ENCODE data around the gene USP32.

The USP32 gene

DNA sequence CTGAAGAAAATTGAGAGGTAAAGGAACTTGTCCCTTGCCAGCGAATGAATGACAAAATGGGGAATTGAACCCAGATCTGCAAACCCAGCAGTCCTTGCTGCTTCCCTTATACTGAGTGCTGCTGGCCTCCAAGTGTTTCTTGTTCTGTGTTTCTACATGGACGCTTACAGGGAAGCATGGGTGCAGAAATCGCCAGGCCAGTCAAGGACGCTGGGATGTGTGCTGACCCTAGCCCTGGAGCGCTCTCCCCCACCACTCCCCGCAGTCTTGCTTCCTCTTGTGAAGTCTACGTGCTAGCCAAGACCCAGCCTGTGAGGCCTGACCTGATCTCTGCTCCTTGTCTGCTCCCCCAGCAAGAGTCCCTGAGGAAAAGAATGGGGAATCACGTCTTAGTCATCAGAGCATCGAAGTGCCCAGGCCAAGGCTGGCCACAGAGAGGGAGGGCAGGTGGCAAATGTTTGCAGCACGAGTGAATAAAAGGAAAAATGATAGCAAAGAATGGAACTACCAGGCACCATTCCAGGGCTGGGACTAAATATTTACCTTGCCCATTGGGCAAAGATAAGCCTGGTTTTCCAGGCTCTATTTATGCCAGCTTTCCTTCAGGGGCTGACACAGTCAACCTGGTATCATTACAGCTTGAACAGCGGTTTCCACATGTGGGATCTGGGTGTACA is 224.7 kb downstream of the USP32 start:
- no peak for TF ChIP-seq CTCF (IDR thresholded peaks at IDR 0.05; ENCODE audit: low read depth, low read length)
- no peak overlapping the region for H3K4me3 ChIP-seq (ENCODE audit: low read depth, low read length)
- DNase-seq (ENCODE audit: low read depth, low spot score), result no peak
- in situ Hi-C loops (cut with HindIII; ENCODE audit: low sequenced_read_pairs), result no loop called here

DNA sequence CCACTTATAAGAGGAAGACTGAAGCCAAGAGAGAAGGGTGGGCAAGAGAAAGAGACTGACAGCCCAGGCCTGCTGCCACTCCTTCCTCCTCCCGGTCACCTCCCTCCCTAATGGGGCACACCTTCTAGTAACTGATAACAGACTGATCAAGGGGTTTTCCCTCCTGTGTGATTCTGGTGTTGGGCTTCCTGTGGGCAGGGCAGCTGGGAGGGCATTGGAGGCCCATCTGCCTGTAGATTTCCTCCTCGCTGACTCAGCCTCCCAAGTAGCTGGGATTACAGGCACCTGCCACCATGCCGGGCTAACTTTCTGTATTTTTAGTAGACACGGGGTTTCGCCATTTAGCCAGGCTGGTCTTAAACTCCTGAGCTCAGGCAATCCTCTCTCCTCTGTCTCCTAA is 226.0 kb downstream of the USP32 start:
- DNase-seq (ENCODE audit: low read depth, low spot score), result no peak
- H3K4me3 ChIP-seq (ENCODE audit: low read depth, low read length), result no peak overlapping the region
- TF ChIP-seq CTCF (IDR thresholded peaks at IDR 0.05; ENCODE audit: low read depth, low read length), result no peak
- in situ Hi-C loops (cut with HindIII; ENCODE audit: low sequenced_read_pairs), result no loop called here

DNA sequence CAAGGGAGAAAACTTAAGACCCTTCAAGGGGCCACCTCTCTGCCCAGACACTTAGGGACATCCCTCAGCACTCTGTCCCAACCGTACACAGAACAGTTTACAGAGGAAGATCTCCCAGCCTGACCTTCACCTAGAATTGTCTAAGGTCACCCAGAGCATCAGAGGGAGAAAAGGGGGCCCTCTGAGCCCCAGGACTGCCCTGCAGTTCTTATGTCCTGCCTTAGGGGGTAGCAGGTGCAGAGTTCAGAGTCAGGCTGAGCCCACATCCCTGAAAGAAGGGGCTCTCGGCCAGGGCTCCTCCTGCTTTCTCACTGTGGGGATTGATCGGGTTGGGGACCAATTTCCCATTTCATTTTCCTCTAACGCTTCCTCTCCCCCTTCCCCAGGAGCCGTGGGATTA is 226.7 kb downstream of the USP32 start:
- no peak for TF ChIP-seq CTCF (IDR thresholded peaks at IDR 0.05; ENCODE audit: low read depth, low read length)

DNA sequence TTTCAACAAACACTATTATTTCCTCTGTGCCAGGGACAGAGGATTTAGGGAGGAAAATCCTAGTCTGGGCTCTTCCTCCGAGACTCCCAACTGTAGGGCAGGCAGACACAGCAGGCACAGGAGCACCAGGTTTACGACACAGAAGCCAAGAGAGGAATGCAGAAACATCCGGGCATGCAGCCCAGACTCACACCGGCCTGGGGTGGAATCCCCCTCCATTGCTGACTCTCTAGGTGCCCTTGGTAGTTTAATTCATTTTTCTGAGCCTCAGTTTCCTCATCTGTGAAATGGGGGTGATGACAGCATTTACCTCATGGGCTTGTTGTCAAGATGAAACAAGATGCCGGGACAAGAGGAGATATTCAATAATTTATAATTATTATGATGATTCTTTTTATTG is 227.2 kb downstream of the USP32 start:
- no peak overlapping the region for H3K4me3 ChIP-seq (ENCODE audit: low read depth, low read length)
- DNase-seq (ENCODE audit: low read depth, low spot score), result no peak
- TF ChIP-seq CTCF (IDR thresholded peaks at IDR 0.05; ENCODE audit: low read depth, low read length), result no peak
- in situ Hi-C loops (cut with HindIII; ENCODE audit: low sequenced_read_pairs), result no loop called here

More for the DNA sequence above, 226.7 kb downstream of the USP32 start:
- in situ Hi-C loops (cut with HindIII; ENCODE audit: low sequenced_read_pairs), result no loop called here
- no peak overlapping the region for H3K4me3 ChIP-seq (ENCODE audit: low read depth, low read length)
- DNase-seq (ENCODE audit: low read depth, low spot score), result no peak

DNA sequence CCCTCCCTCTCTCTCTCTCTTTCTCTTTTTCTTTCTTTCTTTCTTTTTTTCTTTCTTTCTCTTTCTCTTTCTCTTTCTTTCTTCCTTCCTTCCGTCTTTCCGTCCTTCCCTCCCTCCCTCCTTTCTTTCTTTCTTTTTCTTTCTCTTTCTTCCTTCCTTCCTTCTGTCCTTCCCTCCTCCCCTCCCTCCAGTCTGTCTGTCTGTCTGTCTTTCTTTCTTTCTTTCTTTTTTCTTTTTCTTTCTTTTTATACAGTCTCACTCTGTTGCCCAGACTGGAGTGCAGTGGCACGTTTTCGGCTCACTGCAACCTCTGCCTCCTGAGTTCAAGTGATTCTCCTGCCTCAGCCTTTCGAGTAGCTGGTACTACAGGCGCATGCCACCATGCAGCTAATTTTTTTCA is 227.8 kb downstream of the USP32 start:
- in situ Hi-C loops (cut with HindIII; ENCODE audit: low sequenced_read_pairs), result no loop called here
- DNase-seq (ENCODE audit: low read depth, low spot score), result no peak
- H3K4me3 ChIP-seq (ENCODE audit: low read depth, low read length), result no peak overlapping the region
- TF ChIP-seq CTCF (IDR thresholded peaks at IDR 0.05; ENCODE audit: low read depth, low read length), result no peak

DNA sequence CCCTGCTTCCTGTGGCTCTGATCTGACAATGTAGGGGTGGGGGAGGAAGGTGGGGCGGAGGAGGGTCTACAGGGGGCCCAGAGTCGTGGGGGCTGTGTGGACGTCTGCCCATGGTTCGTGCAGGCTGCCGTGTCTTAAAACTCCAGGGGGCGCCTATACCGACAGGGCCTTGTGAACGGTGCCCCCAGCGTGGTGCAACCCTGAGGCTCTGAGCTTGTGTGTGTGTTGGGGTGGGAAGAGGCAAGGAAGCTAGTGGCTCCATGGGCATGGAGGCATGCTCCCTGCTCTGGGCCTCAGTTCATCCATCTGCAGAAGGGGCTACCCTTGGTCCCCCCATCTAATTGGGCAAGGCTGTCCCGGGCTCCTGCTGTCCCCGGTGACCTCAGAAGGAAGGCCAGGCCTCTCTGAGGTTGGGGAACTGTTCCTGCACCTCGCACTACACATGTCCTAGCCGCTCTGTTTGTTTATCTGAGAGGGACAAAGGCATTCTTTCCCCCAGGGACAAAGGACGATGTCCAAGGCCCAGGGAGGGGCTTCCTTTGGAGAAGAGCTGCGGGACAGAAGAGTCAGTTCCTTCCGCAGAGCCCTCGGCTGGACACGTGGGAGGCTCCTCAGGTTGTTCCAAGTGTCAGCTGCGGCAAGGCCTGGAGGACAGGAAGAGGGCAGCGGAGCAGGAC is 228.7 kb downstream of the USP32 start:
- no peak for DNase-seq (ENCODE audit: low read depth, low spot score)
- no peak overlapping the region for H3K4me3 ChIP-seq (ENCODE audit: low read depth, low read length)
- in situ Hi-C loops (cut with HindIII; ENCODE audit: low sequenced_read_pairs), result no loop called here
- TF ChIP-seq CTCF (IDR thresholded peaks at IDR 0.05; ENCODE audit: low read depth, low read length), result no peak

Measured in astrocyte of the spinal cord (primary cell).